ENCODE results near the gene DAGLA.

DAGLA gene

DNA sequence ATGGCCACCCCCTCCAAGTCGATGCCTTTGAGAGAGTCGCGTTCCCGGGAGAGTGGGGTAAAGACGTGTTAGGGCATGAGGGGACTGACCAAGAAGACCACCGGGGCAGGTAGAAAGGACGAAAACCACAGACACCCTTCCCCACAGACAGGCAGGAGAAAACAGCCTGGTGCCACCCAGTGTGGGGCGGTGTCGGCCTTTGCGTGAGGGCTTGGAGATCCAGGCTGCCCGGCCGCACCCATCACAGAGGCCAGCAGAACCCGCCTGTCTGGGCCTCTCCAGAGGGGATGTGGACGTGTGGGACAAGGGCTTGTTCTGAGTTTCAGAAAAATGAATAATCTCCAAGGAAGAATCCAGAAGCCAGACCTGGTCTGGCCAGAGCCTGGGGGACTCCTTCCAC, 30.8 kb downstream of the DAGLA start:
- no peak for DNase-seq (ENCODE audit: low read depth in 1 of 2, low spot score in 1 of 2)
- in situ Hi-C loops (cut with HindIII; ENCODE audit: low pct_unique_long_range_greater_than_20kb, low sequenced_read_pairs) = no loop called here
- no peak for TF ChIP-seq JUND (IDR thresholded peaks at IDR 0.05; ENCODE audit: low read depth)

- in situ Hi-C loops (cut with HindIII; ENCODE audit: low pct_unique_long_range_greater_than_20kb, low sequenced_read_pairs) = no loop called here
Observed at GRCh38 chr11:61711498-61711897, 31.3 kb downstream of the DAGLA start.

DNA sequence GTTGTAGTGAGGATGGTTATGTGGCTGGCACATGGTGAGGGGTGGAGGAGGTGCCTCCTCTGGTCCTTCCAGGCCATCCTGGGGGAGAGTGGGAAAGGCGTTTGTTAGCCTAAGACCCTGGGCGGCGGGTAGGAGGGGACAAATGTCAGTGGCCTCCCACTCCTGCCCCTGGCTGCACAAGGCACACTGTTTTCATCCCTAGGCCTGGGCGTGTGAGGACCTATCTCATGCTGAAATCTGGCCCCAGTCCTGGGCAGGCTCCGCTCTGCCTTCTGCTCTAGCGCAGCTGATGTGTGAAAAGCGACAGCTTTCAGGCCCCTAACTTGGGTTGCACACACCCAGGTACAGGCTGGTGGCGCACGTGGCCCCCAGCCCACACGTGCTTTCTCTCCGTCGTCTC, 32.1 kb downstream of the DAGLA start:
- in situ Hi-C loops (cut with HindIII; ENCODE audit: low pct_unique_long_range_greater_than_20kb, low sequenced_read_pairs) = no loop called here
- DNase-seq (ENCODE audit: low read depth in 1 of 2, low spot score in 1 of 2) = no peak
- no peak for TF ChIP-seq JUND (IDR thresholded peaks at IDR 0.05; ENCODE audit: low read depth)

More at GRCh38 chr11:61711498-61711897, 31.3 kb downstream of the DAGLA start:
- no peak for TF ChIP-seq JUND (IDR thresholded peaks at IDR 0.05; ENCODE audit: low read depth)
- no peak for DNase-seq (ENCODE audit: low read depth in 1 of 2, low spot score in 1 of 2)

- DNase-seq (ENCODE audit: low read depth in 1 of 2, low spot score in 1 of 2) = no peak
- TF ChIP-seq JUND (IDR thresholded peaks at IDR 0.05; ENCODE audit: low read depth) = no peak
- in situ Hi-C loops (cut with HindIII; ENCODE audit: low pct_unique_long_range_greater_than_20kb, low sequenced_read_pairs) = no loop called here
Observed at GRCh38 chr11:61712846-61713245, 32.7 kb downstream of the DAGLA start.

GRCh38 chr11:61713464-61713863, 33.3 kb downstream of the DAGLA start:
- in situ Hi-C loops (cut with HindIII; ENCODE audit: low pct_unique_long_range_greater_than_20kb, low sequenced_read_pairs) = no loop called here
- TF ChIP-seq JUND (IDR thresholded peaks at IDR 0.05; ENCODE audit: low read depth) = no peak
- no peak for DNase-seq (ENCODE audit: low read depth in 1 of 2, low spot score in 1 of 2)

- no peak for DNase-seq (ENCODE audit: low read depth in 1 of 2, low spot score in 1 of 2)
- in situ Hi-C loops (cut with HindIII; ENCODE audit: low pct_unique_long_range_greater_than_20kb, low sequenced_read_pairs) = no loop called here
- no peak for TF ChIP-seq JUND (IDR thresholded peaks at IDR 0.05; ENCODE audit: low read depth)
Observed at GRCh38 chr11:61713906-61714305, 33.7 kb downstream of the DAGLA start.

GRCh38 chr11:61714316-61714715, 34.1 kb downstream of the DAGLA start:
- no peak for TF ChIP-seq JUND (IDR thresholded peaks at IDR 0.05; ENCODE audit: low read depth)
- in situ Hi-C loops (cut with HindIII; ENCODE audit: low pct_unique_long_range_greater_than_20kb, low sequenced_read_pairs) = no loop called here
- no peak for DNase-seq (ENCODE audit: low read depth in 1 of 2, low spot score in 1 of 2)

GRCh38 chr11:61714916-61715315, 34.7 kb downstream of the DAGLA start:
- in situ Hi-C loops (cut with HindIII; ENCODE audit: low pct_unique_long_range_greater_than_20kb, low sequenced_read_pairs) = no loop called here
- TF ChIP-seq JUND (IDR thresholded peaks at IDR 0.05; ENCODE audit: low read depth) = no peak
- no peak for DNase-seq (ENCODE audit: low read depth in 1 of 2, low spot score in 1 of 2)

GRCh38 chr11:61715867-61716266, 35.7 kb downstream of the DAGLA start:
- in situ Hi-C loops (cut with HindIII; ENCODE audit: low pct_unique_long_range_greater_than_20kb, low sequenced_read_pairs) = no loop called here

DNA sequence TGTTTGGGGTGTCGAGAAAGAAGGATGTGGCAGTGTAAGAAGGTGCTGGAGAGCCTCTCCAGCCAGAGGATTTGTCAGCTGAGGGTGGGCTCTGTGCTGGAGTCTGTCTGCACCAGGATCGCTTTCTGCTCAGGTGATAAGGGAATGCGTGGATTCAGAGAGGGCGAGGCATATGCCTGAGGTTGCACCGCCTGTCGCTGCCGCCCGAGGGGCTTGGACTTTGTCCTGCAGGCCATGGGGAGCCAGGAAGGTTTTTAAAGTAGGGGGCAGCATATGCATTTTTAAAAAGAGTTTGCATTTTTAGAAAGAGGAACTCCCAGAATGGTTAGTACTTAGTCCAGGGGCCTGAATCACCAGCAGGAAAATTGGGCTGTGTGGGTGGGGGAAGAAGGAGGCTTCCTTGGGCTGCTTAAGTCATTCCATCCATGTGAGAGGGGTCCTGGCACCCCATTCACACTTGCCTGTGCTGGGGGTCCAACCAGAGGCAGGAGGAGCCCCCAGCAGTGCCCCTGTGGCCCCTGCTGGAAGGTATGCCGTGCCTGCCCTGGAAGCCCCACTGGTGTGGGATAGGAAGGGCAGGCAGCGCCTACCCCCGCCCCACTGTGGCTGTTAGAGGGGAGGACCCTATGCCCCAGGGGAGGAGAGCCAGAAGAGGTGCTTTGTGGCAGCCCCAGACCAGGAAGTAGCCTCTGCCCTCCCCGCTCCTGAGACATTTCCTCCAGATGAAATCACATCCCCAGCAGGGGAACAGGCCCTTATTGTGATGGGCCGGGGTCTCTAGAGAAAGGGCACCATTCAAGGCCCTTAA, 36.5 kb downstream of the DAGLA start:
- TF ChIP-seq JUND (IDR thresholded peaks at IDR 0.05; ENCODE audit: low read depth) = no peak
- no peak for DNase-seq (ENCODE audit: low read depth in 1 of 2, low spot score in 1 of 2)
- in situ Hi-C loops (cut with HindIII; ENCODE audit: low pct_unique_long_range_greater_than_20kb, low sequenced_read_pairs) = no loop called here

More at GRCh38 chr11:61715867-61716266, 35.7 kb downstream of the DAGLA start:
- DNase-seq (ENCODE audit: low read depth in 1 of 2, low spot score in 1 of 2) = no peak
- TF ChIP-seq JUND (IDR thresholded peaks at IDR 0.05; ENCODE audit: low read depth) = no peak

- in situ Hi-C loops (cut with HindIII; ENCODE audit: low pct_unique_long_range_greater_than_20kb, low sequenced_read_pairs) = no loop called here
- no peak for TF ChIP-seq JUND (IDR thresholded peaks at IDR 0.05; ENCODE audit: low read depth)
- DNase-seq (ENCODE audit: low read depth in 1 of 2, low spot score in 1 of 2) = no peak
Observed at GRCh38 chr11:61717286-61718033, 37.3 kb downstream of the DAGLA start.

- in situ Hi-C loops (cut with HindIII; ENCODE audit: low pct_unique_long_range_greater_than_20kb, low sequenced_read_pairs) = no loop called here
- DNase-seq (ENCODE audit: low read depth in 1 of 2, low spot score in 1 of 2) = no peak
- TF ChIP-seq JUND (IDR thresholded peaks at IDR 0.05; ENCODE audit: low read depth) = no peak
Observed at GRCh38 chr11:61718046-61718531, 37.9 kb downstream of the DAGLA start.

All from T47D (cell line).